ENCODE data around the gene TALDO1.

GRCh38 chr11:742571-743201 is 4.6 kb upstream of the TALDO1 start:
- TF ChIP-seq CTCF (IDR thresholded peaks at IDR 0.05) (no peak), POLR2A (IDR thresholded peaks at IDR 0.05) (no peak)
